Smooth muscle cell (in vitro differentiated cells): ENCODE measurements around the gene RHEB. TPM values are rescaled to one million over a fixed set of nuclear protein-coding genes. Genes with fewer than 3 reads are reported as not detected.

Source experiments
- DNase-seq: peaks from one replicate; lab custom pipeline; 2025; ENCODE audit not compliant: unreplicated experiment; lab: John Stamatoyannopoulos, UW
- H2AFZ ChIP-seq: fragments of 200-600 bp; sonication (generic); 2 replicates; pipeline ENCODE4 v1.6.0; 2016; ENCODE audit warnings: antibody characterized with exemption, low read depth, mild to moderate bottlenecking
- H3F3A ChIP-seq: fragments of 200-600 bp; sonication (generic); 2 replicates; pipeline ENCODE4 v1.6.0; 2017; ENCODE audit warnings: antibody characterized with exemption, low read depth
- H3K27ac ChIP-seq: fragments of 200-600 bp; sonication (generic); 2 replicates; pipeline ENCODE4 v1.5.1; 2016; ENCODE audit warnings: low read depth, mild to moderate bottlenecking
- H3K27me3 ChIP-seq: fragments of 200-600 bp; sonication (generic); 2 replicates; pipeline ENCODE4 v1.6.1; 2016; ENCODE audit warnings: low read depth, mild to moderate bottlenecking
- H3K36me3 ChIP-seq: fragments of 200-600 bp; sonication (generic); 2 replicates; pipeline ENCODE4 v1.5.1; 2016; ENCODE audit warnings: low read depth
- H3K4me1 ChIP-seq: fragments of 200-600 bp; sonication (generic); 2 replicates; pipeline ENCODE4 v1.5.1; 2016; ENCODE audit warnings: low read depth
- H3K4me2 ChIP-seq: fragments of 200-600 bp; sonication (generic); 2 replicates; pipeline ENCODE4 v1.6.0; 2016; ENCODE audit warnings: mild to moderate bottlenecking
- H3K4me3 ChIP-seq: fragments of 200-600 bp; sonication (generic); 2 replicates; pipeline ENCODE4 v1.5.1; 2016; ENCODE audit warnings: mild to moderate bottlenecking
- H3K79me2 ChIP-seq: fragments of 200-600 bp; sonication (generic); 2 replicates; pipeline ENCODE4 v1.6.0; 2016; ENCODE audit warnings: low read depth, mild to moderate bottlenecking
- H3K9ac ChIP-seq: fragments of 200-600 bp; sonication (generic); 2 replicates; pipeline ENCODE4 v1.6.0; 2016; ENCODE audit warnings: low read depth
- H3K9me3 ChIP-seq: fragments of 200-600 bp; sonication (generic); replicated peaks from 2 replicates; pipeline ENCODE4 v1.5.1; 2016; ENCODE audit warnings: low read depth
- H4K20me1 ChIP-seq: fragments of 200-600 bp; sonication (generic); 2 replicates; pipeline ENCODE4 v1.6.0; 2016; ENCODE audit warnings: low read depth
- WGBS: methylation state at CpG from one replicate; pipeline ENCODE4 v1.1.7; 2016; ENCODE audit warnings: low lambda C conversion rate; 5-methylcytosine and 5-hydroxymethylcytosine counted together
- polyA plus RNA-seq: library from polyadenylated mRNA; unstranded; fragments of >200 nt; fragmentation: Nextera tagmentation; extraction: Ambion mirVana; gene quantifications from 2 replicates; pipeline ENCODE4 v1.2.1, GENCODE V29; 2016
- total RNA-seq: library from RNA; depleted of rRNA; stranded (reverse); fragments of >200 nt; gene quantifications from 2 replicates; pipeline ENCODE4 v1.2.3, GENCODE V29; 2014
- TF ChIP-seq, protein P1 (sequence below): fragments of 200-600 bp; sonication (generic); IDR thresholded peaks from 2 replicates; pipeline ENCODE4 v1.5.1; 2017; ENCODE audit warnings: borderline replicate concordance, mild to moderate bottlenecking, antibody characterized with exemption; ENCODE audit not compliant: insufficient read depth, poor library complexity, severe bottlenecking

RHEB gene
- total and polyA plus RNA-seq, 2 experiments from 2014 or later: 115 to 151 TPM

DNA sequence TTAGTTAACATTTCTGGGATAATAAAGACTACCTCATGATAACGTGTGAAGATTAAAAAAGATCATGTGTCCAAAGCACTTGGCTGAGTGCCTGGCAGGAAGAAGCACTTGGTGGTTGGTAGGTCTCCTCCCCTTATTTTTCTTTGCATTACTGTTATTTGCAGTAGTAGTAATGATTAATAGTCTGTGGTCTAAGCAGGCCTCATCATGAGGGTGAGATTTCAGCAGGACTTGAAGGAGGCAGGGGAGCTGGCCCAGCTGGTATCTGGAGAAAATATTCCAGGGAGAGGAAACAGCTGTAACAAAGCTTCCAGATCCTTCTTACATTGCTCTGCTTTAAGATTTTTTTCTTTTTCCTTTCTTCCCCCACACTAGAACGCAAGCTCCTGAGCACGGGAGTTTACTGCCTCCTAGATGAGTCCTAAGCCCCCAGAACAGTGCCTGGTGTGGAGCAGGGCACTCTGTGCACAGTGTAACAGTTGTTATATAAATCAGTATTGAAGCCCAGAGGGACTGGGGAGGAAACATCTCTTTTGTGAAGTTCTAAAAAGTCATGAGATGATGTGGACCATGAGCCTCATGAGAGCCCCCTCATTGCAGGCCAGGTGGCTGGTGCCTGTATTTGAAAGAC lies 31.1 kb upstream of the RHEB start:
- DNase-seq: no peak
- no peaks in the 10 kb centered on the region for H3K79me2 ChIP-seq
- no peaks in the 10 kb centered on the region for H3K9me3 ChIP-seq
- peaks cover 4% of the 10 kb centered on the region for H3K27me3 ChIP-seq
- H2AFZ ChIP-seq: no peak overlapping the region
- WGBS: 31% methylated on average over 3 of the region's 3 CpGs
- H3K4me1 ChIP-seq: peaks cover 3% of the 10 kb centered on the region
- H3K4me3 ChIP-seq: no peak overlapping the region
- no peaks in the 10 kb centered on the region for H4K20me1 ChIP-seq
- no peak overlapping the region for H3K4me2 ChIP-seq
- H3K27ac ChIP-seq: no peak overlapping the region
- TF ChIP-seq, protein P1, sequence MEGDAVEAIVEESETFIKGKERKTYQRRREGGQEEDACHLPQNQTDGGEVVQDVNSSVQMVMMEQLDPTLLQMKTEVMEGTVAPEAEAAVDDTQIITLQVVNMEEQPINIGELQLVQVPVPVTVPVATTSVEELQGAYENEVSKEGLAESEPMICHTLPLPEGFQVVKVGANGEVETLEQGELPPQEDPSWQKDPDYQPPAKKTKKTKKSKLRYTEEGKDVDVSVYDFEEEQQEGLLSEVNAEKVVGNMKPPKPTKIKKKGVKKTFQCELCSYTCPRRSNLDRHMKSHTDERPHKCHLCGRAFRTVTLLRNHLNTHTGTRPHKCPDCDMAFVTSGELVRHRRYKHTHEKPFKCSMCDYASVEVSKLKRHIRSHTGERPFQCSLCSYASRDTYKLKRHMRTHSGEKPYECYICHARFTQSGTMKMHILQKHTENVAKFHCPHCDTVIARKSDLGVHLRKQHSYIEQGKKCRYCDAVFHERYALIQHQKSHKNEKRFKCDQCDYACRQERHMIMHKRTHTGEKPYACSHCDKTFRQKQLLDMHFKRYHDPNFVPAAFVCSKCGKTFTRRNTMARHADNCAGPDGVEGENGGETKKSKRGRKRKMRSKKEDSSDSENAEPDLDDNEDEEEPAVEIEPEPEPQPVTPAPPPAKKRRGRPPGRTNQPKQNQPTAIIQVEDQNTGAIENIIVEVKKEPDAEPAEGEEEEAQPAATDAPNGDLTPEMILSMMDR: no peak
- no peaks in the 10 kb centered on the region for H3F3A ChIP-seq
- no peaks in the 10 kb centered on the region for H3K36me3 ChIP-seq
- H3K9ac ChIP-seq: no peak overlapping the region

DNA sequence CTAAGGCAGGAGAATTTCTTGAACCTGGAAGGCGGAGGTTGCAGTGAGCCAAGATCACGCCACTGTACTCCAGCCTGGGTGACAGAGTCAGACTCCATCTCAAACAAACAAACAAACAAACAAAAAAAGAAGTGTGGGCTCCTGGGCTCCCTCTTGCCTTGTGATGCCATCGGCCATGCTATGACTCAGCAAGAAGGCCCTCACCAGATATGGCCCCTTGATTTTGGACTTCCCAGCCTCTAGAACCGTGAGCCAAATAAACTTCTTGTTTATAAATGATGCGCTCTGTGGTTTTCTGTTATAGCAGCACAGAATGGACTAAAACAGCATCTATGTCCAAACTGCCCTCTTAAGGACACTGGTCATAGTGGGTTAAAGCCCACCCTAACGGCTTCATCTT lies 29.9 kb upstream of the RHEB start:
- no peak for DNase-seq
- no peaks in the 10 kb centered on the region for H3K36me3 ChIP-seq
- H4K20me1 ChIP-seq: no peaks in the 10 kb centered on the region
- H3K27ac ChIP-seq: no peak overlapping the region
- WGBS: 97% methylated on average over 6 of the region's 6 CpGs
- H3K4me2 ChIP-seq: no peak overlapping the region
- no peaks in the 10 kb centered on the region for H3F3A ChIP-seq
- no peak overlapping the region for H2AFZ ChIP-seq
- H3K79me2 ChIP-seq: no peaks in the 10 kb centered on the region
- H3K9me3 ChIP-seq: no peaks in the 10 kb centered on the region
- H3K4me3 ChIP-seq: no peak overlapping the region
- peaks cover 4% of the 10 kb centered on the region for H3K27me3 ChIP-seq
- TF ChIP-seq, protein P1: no peak
- no peak overlapping the region for H3K9ac ChIP-seq
- peaks cover 3% of the 10 kb centered on the region for H3K4me1 ChIP-seq

DNA sequence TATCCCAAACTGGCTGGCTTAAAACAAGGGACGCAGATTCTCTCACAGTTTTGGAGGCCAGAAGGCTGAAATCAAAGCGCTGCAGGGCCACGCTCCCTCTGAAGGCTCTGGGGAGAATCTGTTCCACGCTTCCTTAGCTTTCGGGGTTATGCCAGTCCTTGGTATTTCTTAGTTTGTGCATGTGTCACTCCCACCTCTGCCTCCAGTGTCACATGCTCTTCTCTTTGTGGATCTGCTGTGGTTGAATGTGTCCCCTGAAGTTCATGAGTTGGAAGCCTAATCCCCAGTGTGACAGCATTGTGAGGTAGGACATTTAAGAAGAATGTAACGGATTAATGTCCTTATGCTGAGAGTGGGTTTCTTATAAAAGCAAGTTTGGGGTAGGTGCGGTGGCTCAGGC lies 29.4 kb upstream of the RHEB start:
- peaks cover 3% of the 10 kb centered on the region for H3K4me1 ChIP-seq
- no peak overlapping the region for H2AFZ ChIP-seq
- H3K9me3 ChIP-seq: no peaks in the 10 kb centered on the region
- no peaks in the 10 kb centered on the region for H3K36me3 ChIP-seq
- H4K20me1 ChIP-seq: no peaks in the 10 kb centered on the region
- no peak overlapping the region for H3K27ac ChIP-seq
- no peak overlapping the region for H3K4me3 ChIP-seq
- no peaks in the 10 kb centered on the region for H3K79me2 ChIP-seq
- no peak overlapping the region for H3K4me2 ChIP-seq
- WGBS: 98% methylated on average over 7 of the region's 7 CpGs
- TF ChIP-seq, protein P1: no peak
- peaks cover 4% of the 10 kb centered on the region for H3K27me3 ChIP-seq
- DNase-seq: no peak
- H3K9ac ChIP-seq: no peak overlapping the region
- no peaks in the 10 kb centered on the region for H3F3A ChIP-seq

DNA sequence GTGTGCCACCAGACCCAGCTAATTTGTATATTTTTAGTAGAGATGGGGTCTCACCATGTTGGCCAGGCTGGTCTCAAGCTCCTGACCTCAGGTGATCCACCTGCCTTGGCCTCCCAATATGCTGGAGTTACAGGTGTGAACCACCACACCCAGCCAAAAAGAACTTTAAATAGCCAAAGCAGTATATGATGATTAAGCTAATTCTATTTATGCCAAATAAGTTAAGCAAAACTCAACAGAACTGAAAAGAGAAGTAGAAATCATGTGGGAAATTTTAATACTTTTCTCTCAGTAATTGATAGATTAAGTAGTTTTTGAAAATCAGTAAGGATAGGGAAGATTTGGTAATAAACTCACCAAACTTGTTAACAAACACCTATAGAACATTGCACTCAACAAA lies 24.5 kb upstream of the RHEB start:
- H3K4me1 ChIP-seq: peaks cover 4% of the 10 kb centered on the region
- no peak for DNase-seq

More for the DNA sequence above, 24.5 kb upstream of the RHEB start:
- Histone ChIP-seq H3K4me2 (no peak overlapping the region), H4K20me1 (no peaks in the 10 kb centered on the region), H3K27ac (no peak overlapping the region), H3K9ac (no peak overlapping the region), H3K79me2 (no peaks in the 10 kb centered on the region), H3K9me3 (no peaks in the 10 kb centered on the region), H3F3A (no peaks in the 10 kb centered on the region), H3K27me3 (peaks cover 4% of the 10 kb centered on the region), H3K36me3 (no peaks in the 10 kb centered on the region), H3K4me3 (no peak overlapping the region), H2AFZ (no peak overlapping the region)
- TF ChIP-seq, protein P1: no peak
